Hematopoietic multipotent progenitor cell (in vitro differentiated cells): ENCODE results near the gene CENPO. TPM values are rescaled to one million over a fixed set of nuclear protein-coding genes. Genes with fewer than 3 reads are reported as not detected.

Experiments used
- DNase-seq, 3 donors: peaks; one replicate each; pipeline ENCODE4 v3.0.0-alpha.2; 2011 to 2015; ENCODE audit warnings: low read depth in 2 of 3, low spot score in 2 of 3
- total RNA-seq: library from RNA; depleted of rRNA; stranded (reverse); fragments of >200 nt; gene quantifications from one replicate; pipeline ENCODE4 v1.2.3, GENCODE V29; 2012

The CENPO gene
- total RNA-seq, 1 donor = 10.2 TPM

DNA sequence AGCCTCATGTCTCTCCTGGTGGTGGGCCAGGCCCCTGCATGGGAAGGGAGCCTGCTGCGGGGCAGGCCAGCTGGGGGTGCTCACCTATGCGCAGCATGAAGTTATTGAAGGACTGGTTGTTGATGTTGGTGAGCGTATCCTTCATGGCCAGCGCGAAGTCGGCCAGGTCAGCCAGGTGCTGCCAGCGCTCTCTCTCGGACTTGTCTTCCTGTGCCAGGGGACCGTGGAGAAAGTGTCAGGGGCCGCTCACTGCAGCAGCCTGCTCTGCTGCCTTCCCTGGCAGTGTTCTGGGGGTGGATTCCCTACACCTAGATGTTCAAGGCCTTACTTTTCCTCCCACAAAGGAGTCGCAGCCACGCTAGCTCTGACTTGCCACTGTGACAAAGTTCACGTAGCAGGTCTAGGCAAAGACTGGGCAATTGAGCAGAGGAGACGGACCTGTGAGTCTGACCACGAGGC, 28.2 kb downstream of the CENPO start:
- no peak for DNase-seq

DNA sequence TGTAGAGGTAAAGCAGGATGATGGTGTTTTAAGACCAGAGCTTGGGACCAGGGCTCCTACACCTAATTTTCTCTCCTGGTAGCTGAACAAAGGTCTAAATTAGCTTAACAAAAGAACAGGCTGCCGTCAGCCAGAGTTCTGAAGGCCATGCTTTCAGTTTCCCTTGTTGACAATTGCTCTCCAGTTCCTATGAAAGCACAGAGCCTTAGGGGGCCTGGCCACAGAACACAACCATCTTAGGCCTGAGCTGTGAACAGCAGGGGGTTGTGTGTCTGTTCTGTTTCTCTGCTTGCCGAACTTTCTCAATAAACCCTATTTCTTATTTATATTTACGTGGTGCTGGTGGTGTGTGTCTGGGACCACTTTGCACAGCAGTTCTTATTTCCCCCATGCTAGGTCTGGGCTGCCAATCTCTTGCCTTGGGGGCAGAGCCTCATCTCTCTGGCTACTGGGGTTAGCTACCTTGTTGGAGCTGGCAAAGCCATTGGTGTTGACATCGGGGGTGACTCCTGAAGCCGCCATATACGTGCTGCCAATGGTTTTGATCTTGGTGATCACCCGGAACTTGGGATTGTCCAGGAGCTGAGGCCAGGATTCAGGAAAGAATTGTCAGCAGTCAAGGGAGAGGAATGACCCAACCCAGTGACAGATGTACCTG, 29.0 kb downstream of the CENPO start:
- DNase-seq = no peak

DNA sequence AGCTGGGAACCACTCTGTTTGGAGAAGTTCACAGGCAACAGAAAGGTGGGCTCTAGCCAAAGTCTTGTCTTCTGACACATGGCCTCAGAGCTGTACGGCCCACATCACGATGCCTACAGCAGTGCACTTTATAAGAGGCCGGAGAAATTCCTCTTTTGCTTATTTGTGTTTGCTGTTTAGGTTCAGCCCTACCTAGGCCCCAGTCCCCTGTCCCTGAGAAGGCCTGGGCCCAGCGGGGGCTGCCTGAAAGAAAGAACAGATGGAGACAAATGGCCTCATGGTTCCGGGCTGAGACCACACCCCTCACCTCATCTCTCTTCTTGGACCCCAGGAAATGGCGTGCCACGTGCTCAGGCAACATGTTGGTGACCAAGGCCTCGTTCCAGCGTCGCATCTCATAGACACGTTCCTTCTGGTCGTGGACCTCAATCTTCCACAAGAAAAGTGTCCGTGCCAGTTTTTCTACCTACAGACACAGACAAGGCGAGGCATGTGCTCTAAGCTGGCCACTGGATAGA, 30.9 kb downstream of the CENPO start:
- DNase-seq = no peak

DNA sequence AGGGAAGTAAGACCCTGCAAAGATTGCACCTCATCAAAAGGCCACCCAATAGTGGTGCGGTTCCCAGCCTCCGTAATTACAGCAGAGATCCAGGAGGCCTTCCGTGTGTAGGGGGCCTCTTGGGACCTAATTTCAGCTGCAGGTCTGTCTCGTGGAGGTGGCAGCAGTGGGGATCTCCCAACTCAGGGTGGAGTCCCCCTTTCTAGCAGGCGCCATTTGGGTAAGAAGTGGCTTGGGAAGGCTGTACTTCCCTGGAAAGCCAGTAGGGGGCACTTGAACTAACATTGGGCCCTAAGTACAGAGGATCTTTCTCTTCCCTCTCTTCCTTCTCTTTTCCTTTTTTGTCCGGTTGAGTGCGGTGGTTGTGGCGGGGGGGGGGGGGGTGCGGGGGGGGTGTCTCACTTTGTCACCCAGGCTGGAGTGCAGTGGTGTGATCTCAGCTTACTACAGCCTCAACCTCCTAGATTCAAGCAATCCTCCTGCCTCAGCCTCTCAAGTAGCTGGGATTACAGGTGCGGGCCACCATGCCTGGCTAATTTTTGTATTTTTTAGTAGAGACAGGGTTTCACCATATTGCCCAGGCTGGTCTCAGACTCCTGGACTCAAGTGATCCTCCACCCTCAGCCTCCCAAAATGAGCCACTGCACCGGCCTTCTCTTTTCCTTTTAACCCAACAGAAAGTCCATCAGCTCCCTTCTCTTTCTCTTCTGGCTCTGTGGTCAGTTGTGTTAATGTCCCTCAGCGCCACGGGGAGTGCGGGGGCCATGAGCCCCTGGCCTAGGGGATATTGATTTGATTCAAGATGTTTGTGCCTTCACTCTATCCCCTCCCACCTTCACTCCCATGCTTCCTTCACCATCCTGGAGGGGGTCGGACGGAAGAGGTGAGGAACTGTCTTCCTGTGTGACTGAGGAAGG, 32.0 kb downstream of the CENPO start:
- peak in 1 of 3 donors; percentile 48 for DNase-seq

DNA sequence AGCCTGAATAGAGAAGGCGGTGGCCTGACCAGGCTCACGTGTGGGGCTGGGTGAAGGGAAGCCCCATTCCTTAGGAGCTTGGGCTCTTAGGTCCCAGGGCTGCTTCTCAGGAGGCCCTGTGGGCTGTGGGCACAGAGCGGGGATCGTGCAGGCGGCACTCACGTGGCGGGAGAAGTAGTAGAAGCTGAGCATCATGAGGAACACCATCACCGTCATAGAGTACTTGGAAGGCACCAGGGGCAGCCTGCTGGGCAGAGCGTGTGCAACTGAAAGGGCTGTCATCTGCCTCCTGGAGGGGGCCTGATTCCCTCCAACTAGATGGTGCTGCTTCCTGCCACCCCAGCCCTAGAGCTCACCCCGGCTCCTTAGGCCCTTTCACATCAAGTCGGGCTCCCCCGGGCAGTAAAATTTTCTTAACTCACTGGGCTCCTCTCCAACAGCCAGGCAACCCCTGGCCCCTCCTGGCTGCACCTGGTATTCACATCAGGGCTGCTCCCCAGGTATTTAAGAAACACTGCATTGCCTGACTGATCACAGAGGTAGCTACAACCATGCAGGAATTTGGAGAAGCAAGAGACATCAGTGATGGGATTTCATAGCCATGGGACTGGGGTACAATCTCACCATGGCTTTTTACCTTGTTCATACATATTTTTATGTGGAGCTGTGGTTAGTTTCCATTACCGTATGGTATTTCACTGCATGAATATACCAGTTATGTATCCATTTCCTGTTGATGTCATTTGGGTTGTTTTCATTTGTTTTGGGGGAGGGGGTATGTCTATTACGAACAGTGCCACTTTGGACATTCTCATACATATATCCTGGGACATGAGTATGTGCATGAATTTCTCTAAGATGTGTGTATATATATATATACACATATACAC, 32.9 kb downstream of the CENPO start:
- no peak for DNase-seq

DNA sequence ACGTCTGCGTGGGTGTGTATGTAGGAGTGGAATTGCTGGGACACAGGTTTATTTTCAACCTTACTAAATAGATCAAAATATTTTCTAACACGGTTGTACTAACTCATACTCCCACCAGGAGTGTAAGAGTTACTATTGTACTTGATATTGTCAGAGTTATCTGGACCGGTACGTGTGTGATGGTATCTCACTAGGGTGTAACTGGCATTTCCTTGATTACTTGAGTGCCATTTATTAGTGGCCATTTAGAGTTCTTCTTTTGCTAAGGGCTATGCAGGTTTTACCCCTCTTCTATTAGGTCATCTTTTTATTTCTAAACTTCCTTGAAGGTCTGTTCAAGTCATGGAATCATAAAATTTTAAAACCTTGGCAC, 33.5 kb downstream of the CENPO start:
- no peak for DNase-seq

DNA sequence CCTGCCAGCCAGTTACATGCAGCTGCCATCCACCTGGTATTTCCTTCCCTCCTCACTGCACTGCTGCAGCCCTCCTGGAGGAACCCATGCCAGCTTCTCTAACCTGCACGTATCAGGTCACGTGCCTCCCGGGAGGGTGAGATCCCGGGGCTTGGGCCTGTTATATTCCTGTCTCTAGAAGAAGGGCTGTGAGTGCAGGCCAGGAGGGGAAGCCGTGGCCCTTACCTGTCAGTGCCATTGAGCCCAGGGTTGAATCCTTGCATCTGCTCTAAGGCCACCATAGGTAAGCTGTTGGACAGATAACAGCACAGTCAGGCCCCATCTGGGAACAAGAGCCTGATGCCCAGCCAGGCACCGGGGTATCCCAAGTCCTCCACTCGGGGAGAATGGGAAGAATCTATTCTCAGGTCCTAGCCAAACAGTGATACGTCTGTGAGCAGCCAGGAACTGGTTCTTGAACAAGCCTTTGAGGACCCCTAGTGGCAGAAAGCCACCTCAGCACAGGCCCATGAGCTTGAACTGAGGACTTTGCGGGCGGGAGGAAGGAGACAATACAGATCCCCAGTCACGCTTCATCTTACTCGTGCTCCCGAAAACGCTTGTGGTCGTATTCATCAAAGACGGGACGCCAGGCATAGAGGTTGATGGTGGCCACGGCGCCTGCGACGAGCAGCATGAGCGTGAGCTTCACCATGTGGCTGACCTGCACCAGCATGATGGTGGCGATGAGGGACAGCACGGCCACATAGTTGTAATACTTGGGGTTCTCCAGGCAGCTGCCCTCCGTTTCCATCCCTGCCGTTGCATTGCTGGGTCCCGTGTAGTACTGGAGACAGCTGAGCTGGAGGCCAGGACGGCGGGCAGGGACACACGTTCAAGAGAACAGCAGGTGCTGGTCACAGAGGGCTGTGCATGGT, 34.4 kb downstream of the CENPO start:
- DNase-seq = peak; percentile 48 to 83 (median 76)

DNA sequence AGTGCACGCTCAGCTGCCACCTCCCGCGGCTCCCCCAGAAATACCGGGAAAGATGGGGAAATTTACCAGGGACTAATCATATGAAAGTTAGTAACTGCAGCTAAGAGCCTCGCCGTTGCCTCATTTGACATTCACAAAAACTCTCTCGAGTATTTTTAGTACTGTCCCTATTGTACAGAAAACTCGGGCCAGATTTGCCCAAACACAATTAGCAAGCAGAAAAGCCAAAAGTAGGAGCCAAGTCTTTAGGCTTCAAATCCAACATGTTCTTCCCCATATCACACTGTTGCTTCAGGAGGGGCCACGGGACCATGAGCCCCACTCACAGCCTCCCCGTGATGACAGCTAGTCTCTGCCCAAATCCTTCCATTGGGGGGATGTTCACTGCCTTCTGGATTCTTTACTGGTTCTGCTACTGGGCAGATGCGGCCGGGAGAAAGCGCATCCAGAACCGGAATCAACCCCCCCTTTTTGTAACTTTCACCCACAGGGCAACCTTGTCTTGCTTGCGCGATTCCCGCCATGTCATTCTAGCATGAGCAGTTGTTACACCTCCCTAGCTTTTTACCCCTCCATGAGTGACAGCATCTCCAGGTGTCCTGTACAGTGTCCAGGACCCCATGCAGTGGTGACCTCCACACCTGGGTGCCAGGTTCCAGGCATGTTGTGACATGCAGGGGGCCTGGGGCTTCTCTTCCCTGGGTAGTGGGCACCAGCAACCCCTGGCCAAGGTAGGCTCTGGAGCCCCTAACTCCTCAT, 35.2 kb downstream of the CENPO start:
- DNase-seq = no peak

DNA sequence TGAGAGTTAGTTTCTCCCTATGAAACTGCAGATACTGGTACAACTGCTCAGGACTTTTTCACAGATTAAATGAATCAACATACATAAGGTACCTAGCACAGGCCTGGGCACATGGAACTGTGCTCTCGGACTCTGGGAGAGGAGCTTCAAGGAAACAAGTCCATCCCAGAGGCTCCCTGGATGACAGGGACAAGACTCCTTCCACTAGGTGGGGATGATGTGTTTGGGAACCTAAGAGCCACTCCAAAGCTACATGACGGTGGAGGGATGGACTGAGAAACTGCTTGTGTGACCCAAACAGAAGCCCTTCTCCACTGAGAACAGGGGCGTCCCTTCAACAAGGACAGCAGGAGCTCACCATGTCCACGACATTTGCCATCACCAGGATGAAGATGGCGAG, 37.1 kb downstream of the CENPO start:
- DNase-seq = no peak

DNA sequence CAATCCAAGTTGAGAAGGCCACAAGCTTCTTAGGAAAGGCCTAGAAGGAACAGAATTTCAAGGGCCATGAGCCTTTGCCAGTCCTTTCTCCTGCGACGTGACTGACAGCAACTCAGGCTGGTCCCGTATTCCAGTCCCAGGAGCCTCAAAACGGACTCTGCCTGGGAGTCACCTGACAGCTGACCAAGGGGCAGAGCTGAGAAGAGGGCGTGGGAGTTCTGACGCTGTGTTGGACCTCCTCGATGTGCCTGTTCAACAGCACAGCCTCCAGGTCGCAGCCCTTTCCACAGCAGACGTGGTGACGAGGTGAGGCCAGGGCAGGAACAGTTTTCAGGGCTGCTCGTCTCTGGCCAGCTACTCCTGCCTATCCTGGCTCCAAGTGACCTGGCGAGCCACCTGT, 37.6 kb downstream of the CENPO start:
- no peak for DNase-seq

DNA sequence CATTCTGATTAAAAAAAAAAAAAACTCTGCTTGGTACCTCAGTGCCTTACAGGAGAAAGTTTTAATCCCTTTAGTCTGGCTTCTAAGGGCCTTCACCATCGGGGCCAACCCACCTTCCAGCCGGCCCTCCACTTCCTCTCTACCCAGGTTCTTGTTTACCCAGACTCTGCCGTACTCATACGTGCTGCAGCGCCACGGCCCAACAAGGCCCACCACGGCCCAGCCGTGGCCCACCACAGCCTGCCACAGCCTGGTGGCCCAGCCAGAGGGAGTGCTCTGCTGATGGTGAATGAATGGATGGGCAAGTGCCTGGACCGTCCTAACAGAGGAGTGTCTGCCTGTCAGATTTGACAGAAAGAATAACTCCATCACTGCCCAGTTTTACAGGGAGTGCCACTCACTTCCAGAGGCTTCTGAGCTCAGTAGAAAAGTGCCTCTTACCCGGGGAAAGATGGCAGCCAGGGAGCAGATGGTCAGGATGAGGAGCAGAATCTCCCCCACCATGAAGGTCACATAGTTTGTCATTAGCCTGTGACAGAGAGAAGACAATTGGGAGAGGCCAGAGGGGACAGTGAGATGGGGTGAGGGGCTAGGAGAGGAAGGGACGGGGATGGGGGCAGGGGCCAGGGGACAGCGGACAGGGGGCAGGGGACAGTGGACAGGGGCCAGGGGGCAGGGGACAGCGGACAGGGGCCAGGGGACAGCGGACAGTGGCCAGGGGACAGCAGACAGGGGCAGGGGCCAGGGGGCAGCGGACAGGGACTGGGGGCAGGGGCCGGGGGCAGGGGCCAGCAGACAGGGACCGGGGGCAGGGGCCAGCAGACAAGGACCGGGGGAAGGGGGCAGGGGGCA, 38.2 kb downstream of the CENPO start:
- DNase-seq = no peak

DNA sequence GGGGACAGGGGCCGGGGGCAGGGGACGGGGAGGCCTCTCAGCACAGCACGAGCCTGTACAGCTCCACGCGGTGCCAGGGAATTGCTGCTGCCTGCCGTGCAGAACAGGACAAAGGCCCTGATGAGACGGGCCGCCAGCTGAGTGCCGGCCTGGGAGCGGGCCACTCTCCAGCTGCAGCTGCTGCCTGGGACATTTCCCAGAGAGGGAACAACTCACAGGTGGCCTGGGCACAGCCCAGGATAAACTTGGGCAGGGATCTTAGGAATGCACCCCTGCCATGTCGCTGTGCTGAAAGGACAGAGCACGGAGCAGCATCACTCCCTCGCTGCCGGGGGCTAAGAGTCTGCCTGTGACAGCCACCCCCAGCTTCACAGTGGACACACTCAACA, 38.8 kb downstream of the CENPO start:
- DNase-seq = no peak

DNA sequence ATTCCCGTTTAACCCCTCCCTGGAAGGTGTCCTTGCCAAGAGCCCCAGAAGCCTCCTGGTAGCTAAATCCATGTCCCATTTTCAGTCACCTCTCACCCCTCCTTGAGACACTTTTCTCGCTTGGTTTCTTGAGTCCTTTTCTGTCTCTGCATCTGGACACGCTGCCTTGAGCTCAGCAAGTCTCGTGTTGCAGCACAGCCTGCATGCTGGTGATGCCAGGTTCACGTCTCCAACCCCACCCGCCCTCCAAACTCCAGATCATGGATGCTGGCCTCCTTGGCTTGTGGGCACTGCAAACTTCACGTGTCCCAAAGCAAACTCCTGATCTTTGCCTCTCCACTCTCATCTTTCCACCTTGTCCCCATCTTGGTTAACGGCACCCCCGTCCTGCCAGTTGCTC, 39.3 kb downstream of the CENPO start:
- no peak for DNase-seq

DNA sequence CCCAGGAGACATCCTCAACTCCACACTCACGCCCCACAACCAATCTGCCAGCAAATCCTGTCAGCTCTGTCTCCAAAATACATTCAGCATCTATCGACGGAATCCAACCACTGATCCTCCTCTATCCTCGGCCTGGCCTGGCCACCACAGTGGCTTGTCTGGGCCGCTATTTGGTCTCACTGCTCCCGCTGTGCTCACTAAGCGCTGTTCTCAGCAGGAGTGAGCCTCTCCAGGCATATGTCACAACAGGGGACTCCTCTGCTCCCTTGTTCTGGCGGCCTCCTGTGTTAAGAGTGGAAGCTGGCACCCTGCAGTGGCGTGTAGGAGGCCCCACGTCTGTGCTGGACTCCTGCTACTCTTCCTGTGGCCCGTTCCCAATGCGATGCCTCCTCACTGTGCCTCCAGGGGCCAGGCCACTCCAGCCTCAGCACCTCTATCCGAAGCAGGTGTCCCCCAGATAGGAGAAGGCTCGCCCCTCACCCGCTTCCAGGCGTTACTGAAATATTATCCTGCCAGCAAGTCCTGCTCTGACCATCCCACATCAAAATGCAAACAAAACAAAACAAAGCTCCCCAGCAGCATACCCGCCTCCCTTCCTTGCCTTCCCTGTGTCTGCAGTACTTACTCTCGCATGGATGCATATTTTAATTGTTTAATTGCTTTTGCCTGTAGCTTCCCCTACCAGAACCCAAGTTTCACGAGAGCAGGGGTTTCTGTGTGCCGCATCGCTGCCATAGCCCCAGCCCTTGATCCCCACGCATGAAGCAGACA, 39.9 kb downstream of the CENPO start:
- DNase-seq = no peak

DNA sequence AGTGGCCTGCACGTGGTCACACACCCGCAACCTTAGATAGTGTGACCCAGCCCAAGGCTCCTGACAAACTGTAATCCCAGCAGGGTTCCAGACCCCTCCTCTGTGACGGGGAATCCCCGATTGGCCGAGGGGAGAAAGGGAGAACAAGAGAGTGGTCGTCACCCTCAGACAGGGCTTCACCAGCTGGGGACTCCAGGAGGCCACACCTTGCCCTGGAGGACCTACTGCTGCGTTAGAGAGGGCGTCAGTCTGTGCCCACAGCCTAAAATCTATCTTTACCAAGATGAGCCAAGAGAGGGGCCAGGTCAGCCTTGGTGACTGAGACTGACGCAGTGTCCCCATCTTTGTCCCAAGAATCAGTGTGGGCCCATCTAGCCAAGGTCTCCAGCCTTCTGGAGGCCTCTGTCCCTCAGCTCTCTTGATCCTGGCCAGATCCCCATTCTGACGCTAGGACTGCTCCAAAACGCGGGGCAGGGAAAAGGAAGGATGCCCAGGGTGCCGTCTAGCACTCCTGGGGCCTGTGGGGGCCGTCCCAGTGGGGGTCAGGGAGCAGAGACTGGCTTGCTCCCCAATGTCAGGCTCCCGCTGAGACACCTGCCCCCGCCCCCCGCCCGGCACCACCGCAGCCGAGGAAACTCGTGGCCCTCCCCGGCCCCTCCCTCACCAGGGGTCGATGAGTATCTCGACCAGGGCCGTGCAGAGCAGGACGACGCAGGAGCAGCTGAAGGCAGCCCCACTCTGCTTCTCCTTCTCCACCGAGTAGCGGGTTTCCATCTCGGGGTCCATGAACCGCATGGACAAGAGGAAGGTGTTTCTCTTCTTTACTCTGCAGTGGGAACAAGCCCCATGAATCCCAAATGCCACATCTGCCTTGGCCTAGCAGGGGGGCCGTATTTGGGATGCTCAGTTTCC, 40.9 kb downstream of the CENPO start:
- DNase-seq = no peak

DNA sequence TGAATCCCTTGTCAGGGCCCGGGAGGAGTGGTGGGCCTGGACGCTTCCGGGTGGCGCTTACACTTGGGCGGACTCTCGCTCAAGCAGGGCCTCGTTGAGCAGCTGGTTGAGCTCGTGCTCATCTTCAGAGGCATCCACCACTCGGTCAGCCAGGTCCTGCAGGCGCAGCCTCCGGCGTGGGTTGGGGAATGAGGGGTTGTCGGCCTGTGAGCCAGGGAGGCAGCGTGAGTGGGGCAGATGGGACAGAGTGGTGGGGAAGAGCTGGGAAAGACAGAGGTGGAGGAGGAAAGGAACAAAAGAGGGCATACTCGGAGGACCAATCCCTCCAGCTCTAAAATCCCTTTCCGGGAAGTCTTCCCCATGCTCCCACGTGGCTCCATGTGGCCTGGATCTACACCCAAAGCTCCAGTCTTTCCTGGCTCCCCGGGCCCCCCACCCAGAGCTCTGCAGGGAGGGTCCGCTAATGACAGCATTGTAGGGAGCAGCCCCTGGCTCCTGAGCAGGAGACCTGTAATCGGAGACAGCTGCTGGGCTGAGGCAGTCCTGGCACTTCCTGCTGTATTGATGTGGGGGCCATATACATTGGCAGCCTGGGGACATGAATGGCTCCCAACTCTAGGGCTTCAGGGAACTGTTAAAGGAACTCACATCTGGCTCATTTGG, 41.6 kb downstream of the CENPO start:
- no peak for DNase-seq
